Measurements from ENCODE around the gene DPP6.
"Not testable (repeated sequence)": the region's sequence is repeated elsewhere in the genome, so short reads cannot be mapped to it uniquely, and the experiment has no call there.

DNA sequence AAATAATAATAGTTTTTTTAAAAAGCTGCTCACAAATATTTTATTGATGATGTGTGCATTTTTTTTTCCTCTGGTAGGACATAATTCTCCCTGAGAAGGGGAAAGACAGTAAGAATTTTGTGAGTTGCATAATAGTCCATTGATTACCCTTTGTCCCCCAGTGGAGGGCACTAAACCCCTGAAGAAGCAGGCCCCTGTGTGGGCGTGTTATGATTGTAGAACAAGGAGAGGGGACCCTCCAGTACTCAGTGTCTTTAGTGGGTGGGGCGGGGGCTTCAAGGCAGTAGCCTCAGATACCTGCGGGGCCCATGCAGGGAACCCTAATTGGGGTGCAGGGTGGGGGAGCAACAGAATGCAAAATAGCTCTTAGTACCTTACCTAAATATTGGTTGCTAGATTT is 57.4 kb downstream of the DPP6 start:
- TF ChIP-seq, protein P1, sequence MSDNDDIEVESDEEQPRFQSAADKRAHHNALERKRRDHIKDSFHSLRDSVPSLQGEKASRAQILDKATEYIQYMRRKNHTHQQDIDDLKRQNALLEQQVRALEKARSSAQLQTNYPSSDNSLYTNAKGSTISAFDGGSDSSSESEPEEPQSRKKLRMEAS (CRISPR knock-in tag; IDR thresholded peaks at IDR 0.05) = not testable (repeated sequence)
- not testable (repeated sequence) for TF ChIP-seq CREM (CRISPR knock-in tag; IDR thresholded peaks at IDR 0.05); GRHL2 (CRISPR knock-in tag; IDR thresholded peaks at IDR 0.05; ENCODE audit: insufficient replicate concordance, severe bottlenecking); ZNF138 (CRISPR knock-in tag; conservative IDR thresholded peaks at IDR 0.05); TCF7 (CRISPR knock-in tag; IDR thresholded peaks at IDR 0.05; ENCODE audit: low read depth); NR3C1 (CRISPR knock-in tag; conservative IDR thresholded peaks at IDR 0.05; ENCODE audit: low read depth); OVOL2 (CRISPR knock-in tag; IDR thresholded peaks at IDR 0.05; ENCODE audit: borderline replicate concordance); ZNF263 (CRISPR knock-in tag; IDR thresholded peaks at IDR 0.05; ENCODE audit: low read depth)
- TF ChIP-seq, protein P2, sequence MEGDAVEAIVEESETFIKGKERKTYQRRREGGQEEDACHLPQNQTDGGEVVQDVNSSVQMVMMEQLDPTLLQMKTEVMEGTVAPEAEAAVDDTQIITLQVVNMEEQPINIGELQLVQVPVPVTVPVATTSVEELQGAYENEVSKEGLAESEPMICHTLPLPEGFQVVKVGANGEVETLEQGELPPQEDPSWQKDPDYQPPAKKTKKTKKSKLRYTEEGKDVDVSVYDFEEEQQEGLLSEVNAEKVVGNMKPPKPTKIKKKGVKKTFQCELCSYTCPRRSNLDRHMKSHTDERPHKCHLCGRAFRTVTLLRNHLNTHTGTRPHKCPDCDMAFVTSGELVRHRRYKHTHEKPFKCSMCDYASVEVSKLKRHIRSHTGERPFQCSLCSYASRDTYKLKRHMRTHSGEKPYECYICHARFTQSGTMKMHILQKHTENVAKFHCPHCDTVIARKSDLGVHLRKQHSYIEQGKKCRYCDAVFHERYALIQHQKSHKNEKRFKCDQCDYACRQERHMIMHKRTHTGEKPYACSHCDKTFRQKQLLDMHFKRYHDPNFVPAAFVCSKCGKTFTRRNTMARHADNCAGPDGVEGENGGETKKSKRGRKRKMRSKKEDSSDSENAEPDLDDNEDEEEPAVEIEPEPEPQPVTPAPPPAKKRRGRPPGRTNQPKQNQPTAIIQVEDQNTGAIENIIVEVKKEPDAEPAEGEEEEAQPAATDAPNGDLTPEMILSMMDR (IDR thresholded peaks at IDR 0.05) = not testable (repeated sequence)
- TF ChIP-seq, protein P3, sequence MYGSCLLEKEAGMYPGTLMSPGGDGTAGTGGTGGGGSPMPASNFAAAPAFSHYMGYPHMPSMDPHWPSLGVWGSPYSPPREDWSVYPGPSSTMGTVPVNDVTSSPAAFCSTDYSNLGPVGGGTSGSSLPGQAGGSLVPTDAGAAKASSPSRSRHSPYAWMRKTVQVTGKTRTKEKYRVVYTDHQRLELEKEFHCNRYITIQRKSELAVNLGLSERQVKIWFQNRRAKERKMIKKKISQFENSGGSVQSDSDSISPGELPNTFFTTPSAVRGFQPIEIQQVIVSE (CRISPR knock-in tag; IDR thresholded peaks at IDR 0.05; ENCODE audit: borderline replicate concordance) = not testable (repeated sequence)
